GM18507 (cell line): ENCODE data around the gene ARL5A.
"Not testable (repeated sequence)": the region's sequence is repeated elsewhere in the genome, so short reads cannot be mapped to it uniquely, and the experiment has no call there.

Experiments
- DNase-seq: peaks from one replicate; pipeline ENCODE4 v3.0.0; 2011; ENCODE audit warnings: low read depth; ENCODE audit not compliant: insufficient read length; ENCODE audit errors: extremely low spot score
- FAIRE-seq: peaks from 2 replicates; lab custom pipeline; 2011; peaks lifted over from hg19 to GRCh38; lab: Jason Lieb, UNC

Gene ARL5A

GRCh38 chr2:151805343-151805742 lies 22.9 kb downstream of the ARL5A start:
- FAIRE-seq (no peak), DNase-seq (no peak)

DNA sequence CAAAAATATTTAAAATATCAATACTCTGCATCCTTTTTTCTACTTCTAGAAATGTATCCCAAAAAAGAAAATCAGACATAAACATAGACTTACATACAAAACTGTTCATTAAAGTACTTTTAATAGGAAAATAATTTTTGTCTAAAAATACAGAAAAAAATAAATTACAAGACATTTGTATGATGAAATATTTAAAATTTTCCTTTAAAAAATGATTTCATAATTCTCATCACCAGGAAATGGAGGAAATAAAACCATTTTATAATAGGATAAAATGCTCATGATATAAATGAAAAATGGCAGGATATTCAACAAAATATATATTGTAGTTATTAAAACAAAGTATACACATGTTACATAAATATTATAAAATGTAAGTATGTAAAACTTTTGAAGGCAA lies 24.4 kb downstream of the ARL5A start:
- FAIRE-seq (no peak), DNase-seq (no peak)

DNA sequence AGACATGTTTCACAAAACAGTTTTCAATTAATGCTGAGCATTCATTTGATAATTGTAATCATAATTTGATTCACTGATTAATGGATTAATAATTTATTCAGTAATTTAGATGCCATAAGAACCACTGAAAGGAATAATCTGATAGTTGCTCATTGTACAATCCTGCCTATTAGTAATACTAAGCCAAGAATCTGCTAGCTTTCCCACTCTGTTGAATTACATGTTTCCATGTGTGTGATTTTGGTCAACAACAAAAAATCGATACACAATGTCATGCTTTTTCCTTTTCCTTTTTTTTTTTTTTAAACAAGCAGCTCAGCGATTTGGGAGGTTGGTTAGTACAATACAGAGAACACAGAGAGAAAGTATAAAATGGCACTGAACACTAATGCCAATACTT lies 25.9 kb downstream of the ARL5A start:
- DNase-seq (no peak), FAIRE-seq (no peak)

DNA sequence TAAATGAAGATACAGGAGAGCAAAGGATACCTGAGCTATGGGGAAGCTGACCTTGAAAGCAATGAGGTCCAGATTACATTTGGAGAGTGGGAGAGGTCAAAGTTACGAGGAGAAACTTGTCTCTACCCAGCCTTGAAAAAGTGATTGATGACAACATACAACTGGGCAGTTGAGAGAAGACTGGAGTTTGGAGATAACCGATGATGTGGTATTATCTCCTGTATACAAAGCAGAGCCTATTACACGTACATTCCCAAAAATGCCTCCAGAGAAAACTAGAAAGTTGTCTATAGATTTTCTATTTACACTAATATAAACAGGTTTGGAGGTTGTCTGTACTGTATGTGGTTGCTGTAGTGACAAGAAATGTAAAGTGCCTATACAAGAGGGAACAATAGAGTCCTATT lies 28.3 kb downstream of the ARL5A start:
- DNase-seq (no peak), FAIRE-seq (no peak)

GRCh38 chr2:151796774-151797173 lies 31.4 kb downstream of the ARL5A start:
- DNase-seq (no peak), FAIRE-seq (no peak)

- no peak for FAIRE-seq
- DNase-seq, result no peak
Measured at GRCh38 chr2:151795646-151796240, 32.5 kb downstream of the ARL5A start.

- not testable (repeated sequence) for DNase-seq, FAIRE-seq
Measured at GRCh38 chr2:151794422-151794821, 33.8 kb downstream of the ARL5A start.

GRCh38 chr2:151793123-151793522 lies 35.1 kb downstream of the ARL5A start:
- DNase-seq (no peak), FAIRE-seq (no peak)

- DNase-seq (no peak), FAIRE-seq (no peak)
Measured at GRCh38 chr2:151792589-151792988, 35.6 kb downstream of the ARL5A start.

GRCh38 chr2:151791545-151791944 lies 36.7 kb downstream of the ARL5A start:
- FAIRE-seq (no peak), DNase-seq (no peak)

- FAIRE-seq (no peak), DNase-seq (no peak)
Measured at GRCh38 chr2:151790689-151791088, 37.5 kb downstream of the ARL5A start.

DNA sequence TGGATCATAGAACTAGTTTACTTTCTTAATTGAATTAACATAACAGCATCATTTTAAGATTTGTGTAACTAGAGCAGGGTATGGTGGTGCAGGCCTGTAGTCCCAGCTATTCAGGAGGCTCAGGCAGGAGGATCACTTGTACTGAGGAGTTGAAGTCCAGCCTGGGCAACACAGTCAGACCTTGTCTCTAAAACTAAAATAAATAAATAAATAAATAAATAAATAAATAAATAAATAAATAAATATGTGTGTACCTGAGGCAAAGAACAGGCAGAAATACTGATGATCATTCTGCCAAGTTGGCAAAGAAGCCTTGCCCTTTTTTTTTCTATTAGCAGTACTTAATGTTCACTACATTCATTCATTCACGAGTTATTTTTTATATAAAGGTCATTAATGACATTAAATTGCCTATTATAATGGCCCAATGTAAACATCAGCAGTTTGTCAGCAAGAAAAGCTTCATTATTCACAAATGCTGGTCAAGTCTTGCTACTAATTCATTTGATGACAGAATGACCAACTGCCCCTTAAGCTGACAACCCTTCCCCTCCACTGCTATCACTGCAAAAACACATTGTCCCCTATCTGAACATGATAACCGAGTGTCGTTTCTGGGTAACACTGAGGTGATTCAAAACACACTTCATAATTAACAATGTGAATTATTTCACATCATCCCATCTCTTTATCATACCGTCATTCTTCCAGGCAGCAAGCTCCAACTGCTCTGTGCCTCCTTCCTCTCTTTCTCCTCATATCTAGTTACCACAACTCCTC lies 39.0 kb downstream of the ARL5A start:
- DNase-seq (no peak), FAIRE-seq (no peak)

DNA sequence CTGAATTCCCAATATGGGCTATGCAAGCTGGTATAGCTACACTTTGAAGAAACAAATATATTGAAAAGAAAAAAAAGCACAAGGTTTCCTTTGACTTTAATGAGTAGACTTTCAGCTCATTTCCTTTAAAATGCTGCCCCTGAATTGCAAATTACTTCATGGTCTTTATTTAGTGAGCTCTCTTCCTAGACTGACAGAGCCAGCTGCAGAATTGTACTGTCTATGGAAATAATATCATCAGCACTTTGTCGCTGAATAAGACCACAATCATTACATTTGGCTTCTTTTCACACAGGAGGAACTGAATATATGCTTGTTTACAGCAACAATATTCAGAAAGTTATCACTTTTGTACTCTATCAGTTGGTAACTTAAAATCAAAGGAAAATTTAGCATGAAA lies 41.7 kb downstream of the ARL5A start:
- FAIRE-seq (no peak), DNase-seq (no peak)

DNA sequence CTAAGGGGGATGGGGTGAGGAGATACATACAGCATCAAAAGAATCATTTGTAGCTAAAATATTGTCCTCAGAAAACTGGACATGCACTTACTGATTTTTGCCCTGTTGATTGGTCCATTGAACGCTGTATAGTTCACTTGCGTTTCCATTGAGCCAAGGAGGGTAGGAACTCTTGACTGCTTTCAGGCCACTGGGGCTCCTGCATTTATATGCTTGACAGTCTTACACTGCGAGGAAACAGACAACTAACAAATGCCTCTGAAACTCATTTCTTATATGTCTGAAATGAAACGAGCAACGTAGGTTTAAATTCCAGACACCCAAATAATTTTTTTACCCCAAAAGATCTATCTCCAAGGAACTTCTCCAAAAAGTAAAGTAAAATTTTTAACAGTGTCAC lies 42.1 kb downstream of the ARL5A start:
- FAIRE-seq, result no peak
- DNase-seq, result no peak

GRCh38 chr2:151783133-151783520 lies 45.1 kb downstream of the ARL5A start:
- FAIRE-seq (no peak), DNase-seq (no peak)

DNA sequence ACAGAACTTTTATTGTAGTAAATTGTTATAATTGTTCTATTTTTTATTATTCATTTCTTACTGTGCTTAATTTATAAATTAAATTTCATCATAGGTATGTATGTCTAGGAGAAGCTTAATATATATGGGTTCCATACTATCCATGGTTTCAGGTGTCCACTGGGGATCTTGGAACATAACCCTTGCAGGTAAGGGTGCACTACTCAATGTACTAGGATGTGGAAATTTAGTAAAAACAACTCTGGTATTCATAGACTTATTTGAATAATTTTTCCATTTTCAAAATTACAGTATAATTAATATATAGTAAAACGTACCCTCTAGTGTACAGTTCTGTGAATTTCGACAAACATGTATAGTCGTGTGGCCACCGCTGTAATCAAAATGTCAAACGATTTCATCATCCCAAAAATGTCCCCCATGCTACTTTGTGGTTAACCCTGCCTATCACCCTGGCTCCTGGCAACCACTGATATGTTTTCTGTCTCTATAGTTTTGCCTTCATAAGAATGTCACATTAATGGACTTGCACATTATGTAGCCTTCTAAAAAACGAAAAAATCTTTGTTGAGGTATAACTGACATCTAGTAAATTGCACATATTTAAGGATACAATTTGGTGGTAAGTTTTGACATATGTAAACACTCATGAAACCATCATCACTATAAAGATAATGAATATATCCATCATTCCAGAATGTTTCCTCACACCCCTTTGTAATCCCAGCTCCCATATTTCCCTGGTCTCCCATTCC lies 45.7 kb downstream of the ARL5A start:
- DNase-seq (no peak), FAIRE-seq (no peak)

GRCh38 chr2:151781642-151782041 lies 46.6 kb downstream of the ARL5A start:
- no peak for FAIRE-seq

GRCh38 chr2:151780938-151781337 lies 47.3 kb downstream of the ARL5A start:
- no peak for DNase-seq
- no peak for FAIRE-seq

More at GRCh38 chr2:151781642-151782041, 46.6 kb downstream of the ARL5A start:
- no peak for DNase-seq

- FAIRE-seq, result no peak
Measured at GRCh38 chr2:151777935-151778334, 50.3 kb downstream of the ARL5A start.

DNA sequence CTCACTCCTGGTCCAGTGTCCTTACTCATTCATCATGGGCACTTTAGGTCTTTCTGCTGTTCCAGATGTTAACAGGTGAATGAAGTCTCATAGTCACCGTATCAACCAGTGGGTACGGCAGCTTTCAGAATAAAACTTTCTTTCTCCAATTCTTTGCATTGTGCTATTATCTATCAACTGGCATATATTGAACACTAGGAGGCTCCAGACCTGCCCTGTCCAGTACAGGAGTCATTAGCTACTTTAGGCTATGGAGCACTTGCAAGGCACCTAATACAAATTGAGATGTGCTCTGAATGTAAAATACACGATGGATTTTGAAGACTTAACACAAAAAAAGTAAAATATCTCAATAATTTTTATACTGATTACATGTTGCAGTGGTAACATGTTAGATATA lies 50.7 kb downstream of the ARL5A start:
- FAIRE-seq (no peak), DNase-seq (no peak)

More at GRCh38 chr2:151777935-151778334, 50.3 kb downstream of the ARL5A start:
- no peak for DNase-seq

GRCh38 chr2:151776367-151776766 lies 51.9 kb downstream of the ARL5A start:
- no peak for DNase-seq
- no peak for FAIRE-seq
